Activated T-cell treated with anti-CD3 and anti-CD28 coated beads, Interleukin-2, amount 50 U/mL, for 48 hours (primary cell): ENCODE measurements around the gene UBASH3B.
"Not testable (repeated sequence)": the region's sequence is repeated elsewhere in the genome, so short reads cannot be mapped to it uniquely, and the experiment has no call there.

Source experiments
- DNase-seq, 2 experiments: peaks; one replicate each; pipeline ENCODE4 v3.0.0-alpha.2; 2020

UBASH3B gene

GRCh38 chr11:122711362-122711761, 55.8 kb downstream of the UBASH3B start:
- no peak for DNase-seq

- DNase-seq: no peak
These were observed 56.4 kb downstream of the UBASH3B start for GRCh38 chr11:122711831-122712381.

DNA sequence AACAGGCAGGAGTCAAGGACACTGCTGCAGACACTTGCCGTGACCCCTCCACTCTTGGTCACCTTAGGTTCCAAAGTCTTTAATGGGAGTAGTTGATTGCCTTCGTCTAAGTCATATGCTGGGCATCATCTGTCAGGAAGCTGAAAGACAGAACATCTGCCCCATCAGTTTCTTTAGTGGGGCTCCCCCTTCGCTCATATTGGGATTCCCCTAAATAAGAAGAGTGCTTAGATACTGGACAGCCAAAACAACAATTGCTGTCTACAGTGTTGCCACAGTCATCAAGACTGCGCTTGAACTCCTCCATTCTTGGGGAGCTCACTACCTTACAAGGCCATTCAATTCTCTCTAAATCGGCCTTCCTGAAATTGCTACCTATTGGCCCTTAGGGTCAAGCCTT, 58.5 kb downstream of the UBASH3B start:
- DNase-seq: peak in 1 of 2 experiments; percentile 17

GRCh38 chr11:122714484-122714883, 59.0 kb downstream of the UBASH3B start:
- DNase-seq: no peak

DNA sequence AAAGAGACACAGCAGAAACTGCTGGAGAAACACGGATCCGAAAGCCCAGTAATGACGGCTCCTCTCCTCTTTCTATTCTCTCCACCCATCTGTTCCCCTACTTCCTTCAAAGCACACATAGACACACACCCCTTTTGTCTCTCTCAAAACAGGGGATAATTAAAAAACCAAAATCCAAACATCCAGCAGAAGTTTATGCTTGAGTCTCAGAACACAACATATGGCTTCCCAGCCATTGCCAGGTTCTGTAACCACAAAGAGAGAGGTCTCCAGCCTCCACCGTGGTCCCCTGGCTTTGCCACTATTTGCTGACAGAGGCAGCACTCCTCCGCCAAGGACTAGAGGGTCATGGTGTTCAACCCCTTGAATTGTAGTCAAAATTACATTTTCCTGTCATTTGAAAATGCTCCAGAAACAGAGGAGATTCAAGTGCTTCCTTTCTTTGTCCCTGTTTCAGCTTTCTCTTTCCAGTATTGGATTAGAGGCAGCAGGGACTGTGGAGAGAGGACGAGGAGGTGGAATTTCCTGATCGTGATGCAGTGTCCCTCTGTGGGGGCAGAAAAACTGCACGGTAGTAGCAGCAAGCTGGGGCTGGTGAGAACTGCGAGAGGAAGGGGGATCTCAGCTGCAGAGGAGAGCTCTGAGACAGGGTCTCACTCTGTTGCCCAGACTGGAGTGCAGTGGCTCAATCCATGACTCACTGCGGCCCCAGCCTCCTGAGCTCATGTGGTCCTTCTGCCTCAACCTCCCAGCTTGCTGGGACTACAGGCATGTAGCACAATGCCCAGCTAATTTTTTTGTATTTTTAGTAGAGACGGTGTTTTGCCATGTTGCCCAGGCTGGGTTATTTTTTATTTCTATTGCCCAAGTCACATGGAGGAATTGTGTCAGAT, 60.3 kb downstream of the UBASH3B start:
- peak in 1 of 2 experiments; percentile 16 for DNase-seq

DNA sequence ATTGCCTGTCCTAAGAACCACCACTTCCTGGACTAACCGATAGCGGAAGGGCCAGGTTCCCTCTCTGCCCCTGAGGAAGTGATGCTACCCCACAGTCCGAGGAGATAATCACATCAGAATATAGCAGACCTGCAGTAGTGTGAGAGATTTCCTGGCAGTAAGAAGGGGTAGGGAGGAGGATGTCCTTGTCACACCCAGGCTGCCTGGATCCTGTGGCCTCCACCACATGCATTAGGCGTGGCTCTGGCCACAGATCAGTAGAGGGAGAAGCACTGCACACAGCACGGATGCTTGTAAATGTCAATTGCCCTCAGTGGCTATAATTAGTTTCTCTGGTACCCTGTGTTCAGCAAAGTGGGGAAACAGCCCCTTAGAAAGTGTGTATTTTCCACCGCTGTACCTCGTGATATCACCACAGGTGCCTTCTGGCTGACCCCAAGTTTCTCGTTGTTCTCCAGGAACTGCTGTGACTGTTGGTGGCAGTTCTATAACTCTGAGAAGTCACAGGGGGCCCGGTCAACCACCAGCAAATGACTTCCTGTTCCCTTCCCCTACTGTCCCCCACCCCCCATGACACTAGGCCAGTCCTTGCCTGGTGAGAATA, 61.8 kb downstream of the UBASH3B start:
- DNase-seq: peak; percentile 52 to 62

DNA sequence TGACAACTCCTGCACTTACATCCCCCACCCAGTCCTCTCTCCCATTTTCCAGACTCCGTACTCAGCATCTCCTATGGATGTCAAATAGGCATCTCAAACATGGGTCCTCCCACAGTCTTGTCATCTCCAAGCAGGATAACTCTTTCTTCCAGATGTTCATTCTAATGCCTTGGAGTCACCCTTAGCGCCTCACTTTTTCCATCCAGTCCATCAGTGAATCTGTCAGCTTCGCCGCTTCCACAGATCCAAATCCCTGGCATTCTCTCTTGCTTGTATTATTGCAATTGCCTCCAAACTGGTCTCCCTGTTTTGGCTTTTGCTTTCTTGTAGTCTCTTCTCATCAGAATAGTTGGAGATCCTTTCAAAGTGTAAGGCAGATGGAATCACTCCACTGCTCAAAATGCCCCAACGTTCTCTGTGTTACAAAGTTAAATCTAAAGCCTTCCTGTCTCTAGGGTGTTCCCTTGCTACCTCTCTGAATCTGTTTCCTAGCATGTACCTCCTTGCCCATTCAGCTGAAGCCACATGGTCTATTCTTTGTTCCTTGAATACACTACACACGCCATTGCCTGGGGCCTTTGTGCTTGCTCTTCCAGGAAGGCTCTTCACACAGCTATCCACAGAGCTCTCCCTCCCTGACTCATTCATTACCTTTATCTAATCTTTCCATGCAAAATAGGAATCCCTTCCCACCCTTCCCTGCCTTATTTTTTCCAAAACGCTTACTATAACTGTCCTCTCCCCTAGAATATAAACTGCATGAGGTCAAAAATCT, 64.8 kb downstream of the UBASH3B start:
- no peak for DNase-seq

GRCh38 chr11:122721201-122721963, 65.9 kb downstream of the UBASH3B start:
- DNase-seq: no peak

- peak in 1 of 2 experiments; percentile 34 for DNase-seq
These were observed 66.4 kb downstream of the UBASH3B start for GRCh38 chr11:122721964-122722266.

- no peak for DNase-seq
These were observed 67.6 kb downstream of the UBASH3B start for GRCh38 chr11:122723106-122723505.

DNA sequence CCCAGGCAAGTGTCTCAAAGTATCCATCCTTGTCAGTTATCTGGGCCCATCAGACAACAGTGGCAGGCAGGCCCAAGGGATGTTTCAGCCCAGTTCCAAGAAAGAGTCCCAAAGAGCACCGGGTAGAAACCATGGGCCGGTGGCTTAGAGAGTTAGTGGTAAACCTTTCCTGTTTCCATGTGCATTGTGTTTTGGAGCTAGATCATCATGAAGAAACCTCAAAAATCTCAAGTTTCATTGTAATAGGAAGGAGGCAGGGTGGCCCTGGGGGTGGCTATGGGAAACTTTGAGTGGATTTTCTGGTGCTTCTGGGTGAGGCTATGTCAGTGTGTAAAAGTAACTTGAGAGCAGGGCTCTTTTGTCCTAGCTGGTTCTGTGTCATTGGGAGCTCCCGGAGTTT, 68.1 kb downstream of the UBASH3B start:
- DNase-seq: peak; percentile 64

DNA sequence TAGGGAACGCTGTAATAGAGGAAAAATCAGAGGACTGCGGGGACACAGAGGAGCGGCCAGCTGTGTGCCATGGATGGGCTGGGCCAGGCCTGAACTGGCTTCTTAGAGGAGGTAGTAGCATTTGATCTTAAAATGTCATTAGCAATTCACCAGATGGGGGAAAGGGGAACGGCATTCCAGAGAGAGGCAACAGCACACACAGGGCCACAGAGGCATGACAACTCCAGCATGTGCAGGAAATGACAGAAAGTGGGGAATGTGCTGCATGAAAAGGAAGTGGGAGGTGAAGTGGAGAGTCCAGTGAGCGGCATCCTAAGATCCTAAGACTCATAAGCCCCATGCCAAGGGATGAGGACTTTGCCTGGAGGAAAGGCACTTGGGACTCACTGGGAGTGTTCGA, 69.0 kb downstream of the UBASH3B start:
- DNase-seq: peak in 1 of 2 experiments; percentile 12

DNA sequence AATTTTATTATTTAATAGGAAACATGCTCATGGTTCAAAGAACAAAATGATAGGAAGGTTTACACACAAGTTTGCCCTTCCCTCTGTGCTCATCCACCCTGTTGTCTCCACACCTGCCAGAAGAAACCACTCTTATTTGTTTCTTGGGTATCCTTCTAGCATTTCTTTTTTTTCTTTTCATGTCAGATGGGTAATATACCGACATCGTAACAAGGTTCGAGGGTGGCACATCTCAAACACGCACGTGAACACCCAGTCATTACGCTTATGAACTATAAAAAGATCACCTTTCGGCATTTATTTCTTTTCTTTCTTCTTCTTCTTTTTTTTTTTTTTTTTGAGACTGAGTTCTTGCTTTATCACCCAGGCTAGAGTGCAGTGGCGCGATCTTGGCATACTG, 70.5 kb downstream of the UBASH3B start:
- no peak for DNase-seq

DNA sequence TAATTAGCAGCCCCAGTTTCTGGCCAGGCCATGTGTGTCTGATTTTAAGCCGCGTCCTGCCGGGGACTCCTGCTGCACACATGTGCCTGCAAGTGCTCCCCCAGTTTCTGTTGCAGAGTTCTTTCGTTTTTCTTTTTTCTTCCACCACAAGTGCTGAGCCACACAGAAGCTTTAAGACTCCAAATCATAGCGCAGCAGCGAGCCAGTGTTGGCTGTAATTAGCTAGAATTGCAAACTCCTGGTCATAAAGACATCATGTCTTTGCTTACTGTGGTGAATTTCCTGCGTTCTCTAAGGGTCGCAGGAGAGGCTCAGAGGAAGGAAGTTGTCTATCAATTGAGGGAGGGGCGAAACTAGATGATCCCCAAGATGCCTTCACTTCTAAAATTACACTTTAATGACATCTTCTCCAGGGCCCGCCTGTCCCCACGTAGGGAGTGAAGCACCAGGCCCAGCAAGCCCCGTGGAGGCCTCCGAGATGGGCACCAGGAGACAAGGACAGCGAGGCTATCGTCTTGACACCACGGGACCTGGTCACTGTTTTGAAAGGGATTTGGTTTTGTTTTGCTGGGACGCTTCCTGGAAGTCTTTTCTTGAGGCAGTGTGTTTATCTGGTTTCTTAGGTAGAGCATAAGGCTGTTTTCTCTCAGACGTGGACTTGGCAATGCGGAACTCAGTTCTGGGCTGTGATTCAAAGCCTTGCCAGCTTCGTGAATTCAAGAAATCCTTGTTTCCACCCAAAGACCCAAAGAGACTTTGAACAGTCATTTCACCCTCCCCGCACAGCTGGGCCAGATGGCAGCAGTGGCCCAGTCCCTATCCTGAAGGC, 71.8 kb downstream of the UBASH3B start:
- peak; percentile 58 to 62 for DNase-seq

DNA sequence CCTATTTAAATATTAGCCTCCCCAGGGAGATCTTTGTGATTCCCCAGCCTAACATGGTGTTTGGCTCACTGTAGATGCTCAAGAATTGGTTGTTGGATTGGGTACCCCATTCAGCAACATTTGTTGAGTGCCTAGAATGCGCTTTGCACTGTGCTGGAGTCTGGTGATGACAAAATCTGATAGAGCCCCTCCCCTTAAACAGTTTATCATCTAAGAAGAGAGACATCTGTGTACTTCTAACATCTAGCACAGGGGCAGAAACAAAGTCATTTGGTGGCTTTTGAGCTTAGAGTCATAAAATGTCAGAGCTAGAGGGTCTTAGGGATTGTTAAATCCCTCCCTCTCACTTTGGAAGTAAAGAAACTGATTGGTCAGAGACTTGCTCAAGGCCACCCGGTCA, 73.0 kb downstream of the UBASH3B start:
- DNase-seq: no peak

DNA sequence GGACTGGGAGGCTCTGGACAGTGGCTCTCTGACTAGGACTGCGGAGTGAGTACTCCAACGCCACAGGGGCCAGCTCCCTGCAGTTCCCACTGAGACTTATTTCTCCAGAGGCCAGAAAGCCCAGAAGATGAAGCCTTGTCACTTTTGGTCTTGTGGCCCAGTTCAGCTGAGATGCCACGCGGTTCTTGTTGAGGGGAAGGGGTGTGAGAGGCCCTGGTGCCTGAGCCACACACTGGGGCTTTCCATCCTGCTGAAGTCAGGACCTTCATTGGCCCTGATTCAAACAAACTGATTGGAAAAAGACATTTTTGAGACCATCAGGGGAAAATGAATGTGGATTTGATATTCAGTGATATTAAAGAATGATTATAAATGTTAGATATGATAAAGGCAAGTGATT, 73.6 kb downstream of the UBASH3B start:
- DNase-seq: no peak

DNA sequence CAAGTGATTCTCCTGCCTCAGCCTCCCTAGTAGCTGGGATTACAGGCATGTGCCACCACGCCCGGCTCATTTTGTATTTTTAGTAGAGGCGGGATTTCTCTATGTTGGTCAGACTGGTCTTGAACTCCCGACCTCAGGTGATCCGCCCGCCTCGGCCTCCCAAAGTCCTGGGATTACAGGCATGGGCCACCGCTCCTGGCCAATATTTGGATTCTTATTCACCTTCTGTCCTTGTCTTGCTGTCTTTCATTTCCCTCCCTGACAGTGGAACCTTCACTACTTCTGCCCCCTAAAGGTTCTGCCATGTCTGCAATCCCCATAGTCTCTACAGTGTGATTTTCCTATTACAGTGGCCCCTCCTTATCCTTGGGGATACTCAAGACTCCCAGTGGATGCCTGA, 75.2 kb downstream of the UBASH3B start:
- not testable (repeated sequence) for DNase-seq

DNA sequence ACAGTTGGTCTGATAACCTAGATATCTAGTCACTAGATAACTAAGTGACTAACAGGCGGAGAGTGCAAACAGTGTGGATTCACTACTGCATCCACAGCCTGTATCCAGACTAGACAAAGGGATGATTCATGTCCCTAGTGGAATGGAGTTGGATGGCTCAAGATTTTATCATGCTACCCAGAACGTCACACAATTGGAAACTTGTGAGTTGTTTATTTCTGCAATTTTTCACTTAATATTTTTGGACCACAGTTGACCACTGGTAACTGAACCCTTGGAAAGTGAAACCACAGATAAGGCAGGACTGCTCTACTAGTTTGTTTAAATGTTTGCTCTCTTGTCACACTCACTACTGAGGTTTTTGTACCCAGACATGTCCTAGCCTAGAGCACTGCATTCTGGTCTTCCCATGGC, 76.0 kb downstream of the UBASH3B start:
- no peak for DNase-seq

GRCh38 chr11:122732342-122733315, 77.1 kb downstream of the UBASH3B start:
- DNase-seq: no peak

DNA sequence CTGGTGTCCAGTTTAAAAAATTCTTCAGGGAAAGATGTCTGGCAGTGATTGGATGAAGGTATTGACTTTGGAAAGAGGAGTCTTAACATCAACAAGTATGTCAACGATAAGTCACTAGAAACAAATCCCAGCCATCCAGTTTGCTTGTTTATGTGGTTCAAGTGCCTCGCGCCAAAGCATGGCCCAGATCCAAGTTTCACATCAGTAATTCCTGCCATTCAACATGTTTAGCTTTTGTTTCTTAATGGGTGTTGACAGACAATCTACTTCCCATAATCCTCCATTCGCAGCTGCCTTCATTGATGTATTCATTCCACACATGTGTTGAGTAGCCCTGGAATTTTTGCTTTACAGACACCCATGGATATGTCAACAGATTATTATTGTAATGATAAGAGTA, 77.8 kb downstream of the UBASH3B start:
- DNase-seq: no peak
